Measurements from ENCODE around the gene KRTAP5-6.

The KRTAP5-6 gene

GRCh38 chr11:1701091-1701807, 4.3 kb downstream of the KRTAP5-6 start:
- H3K4me3 Mint-ChIP-seq, result peak overlapping the region; percentile 42
- H3K27ac Mint-ChIP-seq, result peak overlapping the region; percentile 46
- no peaks in the 10 kb centered on the region for H3K36me3 Mint-ChIP-seq
- H3K27me3 Mint-ChIP-seq, result no peaks in the 10 kb centered on the region
- H3K9me3 Mint-ChIP-seq (ENCODE audit: low read depth), result peaks cover 7% of the 10 kb centered on the region
- H3K4me1 Mint-ChIP-seq (ENCODE audit: low read depth), result peaks cover 22% of the 10 kb centered on the region

GRCh38 chr11:1702506-1702905, 5.5 kb downstream of the KRTAP5-6 start:
- H3K9me3 Mint-ChIP-seq (ENCODE audit: low read depth), result peaks cover 7% of the 10 kb centered on the region

GRCh38 chr11:1703146-1703545, 6.2 kb downstream of the KRTAP5-6 start:
- Mint-ChIP-seq H3K4me1 (ENCODE audit: low read depth) (peaks cover 20% of the 10 kb centered on the region), H3K4me3 (no peak overlapping the region), H3K9me3 (ENCODE audit: low read depth) (peaks cover 7% of the 10 kb centered on the region)

More at GRCh38 chr11:1702506-1702905, 5.5 kb downstream of the KRTAP5-6 start:
- no peaks in the 10 kb centered on the region for H3K36me3 Mint-ChIP-seq
- no peaks in the 10 kb centered on the region for H3K27me3 Mint-ChIP-seq
- peaks cover 22% of the 10 kb centered on the region for H3K4me1 Mint-ChIP-seq (ENCODE audit: low read depth)
- no peak overlapping the region for H3K4me3 Mint-ChIP-seq
- H3K27ac Mint-ChIP-seq, result no peak overlapping the region

GRCh38 chr11:1705126-1706052, 8.4 kb downstream of the KRTAP5-6 start:
- no peaks in the 10 kb centered on the region for H3K27me3 Mint-ChIP-seq
- H3K4me1 Mint-ChIP-seq (ENCODE audit: low read depth), result peaks cover 14% of the 10 kb centered on the region
- no peak overlapping the region for H3K27ac Mint-ChIP-seq
- H3K36me3 Mint-ChIP-seq, result no peaks in the 10 kb centered on the region
- peaks cover 7% of the 10 kb centered on the region for H3K9me3 Mint-ChIP-seq (ENCODE audit: low read depth)
- H3K4me3 Mint-ChIP-seq, result no peak overlapping the region

More at GRCh38 chr11:1703146-1703545, 6.2 kb downstream of the KRTAP5-6 start:
- no peaks in the 10 kb centered on the region for H3K36me3 Mint-ChIP-seq
- H3K27ac Mint-ChIP-seq, result no peak overlapping the region
- no peaks in the 10 kb centered on the region for H3K27me3 Mint-ChIP-seq

- Mint-ChIP-seq H3K36me3 (no peaks in the 10 kb centered on the region), H3K4me3 (no peak overlapping the region), H3K27ac (no peak overlapping the region), H3K9me3 (ENCODE audit: low read depth) (peaks cover 4% of the 10 kb centered on the region), H3K27me3 (no peaks in the 10 kb centered on the region), H3K4me1 (ENCODE audit: low read depth) (peaks cover under 1% of the 10 kb centered on the region)
Measured at GRCh38 chr11:1706634-1707400, 9.8 kb downstream of the KRTAP5-6 start.

- no peak overlapping the region for H3K4me3 Mint-ChIP-seq
- H3K27me3 Mint-ChIP-seq, result no peaks in the 10 kb centered on the region
- no peaks in the 10 kb centered on the region for H3K36me3 Mint-ChIP-seq
- H3K27ac Mint-ChIP-seq, result no peak overlapping the region
- no peaks in the 10 kb centered on the region for H3K9me3 Mint-ChIP-seq (ENCODE audit: low read depth)
- no peaks in the 10 kb centered on the region for H3K4me1 Mint-ChIP-seq (ENCODE audit: low read depth)
Measured at GRCh38 chr11:1707751-1708150, 10.8 kb downstream of the KRTAP5-6 start.

- H3K27me3 Mint-ChIP-seq, result no peaks in the 10 kb centered on the region
- H3K4me3 Mint-ChIP-seq, result no peak overlapping the region
- no peaks in the 10 kb centered on the region for H3K4me1 Mint-ChIP-seq (ENCODE audit: low read depth)
- no peaks in the 10 kb centered on the region for H3K36me3 Mint-ChIP-seq
- no peak overlapping the region for H3K27ac Mint-ChIP-seq
- no peaks in the 10 kb centered on the region for H3K9me3 Mint-ChIP-seq (ENCODE audit: low read depth)
Measured at GRCh38 chr11:1708716-1709115, 11.7 kb downstream of the KRTAP5-6 start.

- Mint-ChIP-seq H3K4me1 (ENCODE audit: low read depth) (no peaks in the 10 kb centered on the region), H3K4me3 (no peak overlapping the region), H3K27ac (no peak overlapping the region), H3K9me3 (ENCODE audit: low read depth) (no peaks in the 10 kb centered on the region), H3K27me3 (no peaks in the 10 kb centered on the region), H3K36me3 (no peaks in the 10 kb centered on the region)
Measured at GRCh38 chr11:1714908-1715885, 18.2 kb downstream of the KRTAP5-6 start.

- Mint-ChIP-seq H3K27ac (no peak overlapping the region), H3K4me3 (no peak overlapping the region), H3K36me3 (no peaks in the 10 kb centered on the region), H3K27me3 (no peaks in the 10 kb centered on the region), H3K9me3 (ENCODE audit: low read depth) (no peaks in the 10 kb centered on the region), H3K4me1 (ENCODE audit: low read depth) (no peaks in the 10 kb centered on the region)
Measured at GRCh38 chr11:1717745-1718144, 20.8 kb downstream of the KRTAP5-6 start.

- no peaks in the 10 kb centered on the region for H3K9me3 Mint-ChIP-seq (ENCODE audit: low read depth)
- H3K36me3 Mint-ChIP-seq, result no peaks in the 10 kb centered on the region
- H3K4me1 Mint-ChIP-seq (ENCODE audit: low read depth), result no peaks in the 10 kb centered on the region
- H3K27me3 Mint-ChIP-seq, result no peaks in the 10 kb centered on the region
- H3K27ac Mint-ChIP-seq, result no peak overlapping the region
- no peak overlapping the region for H3K4me3 Mint-ChIP-seq
Measured at GRCh38 chr11:1718326-1718725, 21.3 kb downstream of the KRTAP5-6 start.

GRCh38 chr11:1719781-1720180, 22.8 kb downstream of the KRTAP5-6 start:
- Mint-ChIP-seq H3K27ac (no peak overlapping the region), H3K9me3 (ENCODE audit: low read depth) (no peaks in the 10 kb centered on the region), H3K4me1 (ENCODE audit: low read depth) (no peaks in the 10 kb centered on the region)

GRCh38 chr11:1727096-1727690, 30.2 kb downstream of the KRTAP5-6 start:
- H3K27ac Mint-ChIP-seq, result no peak overlapping the region

More at GRCh38 chr11:1719781-1720180, 22.8 kb downstream of the KRTAP5-6 start:
- Mint-ChIP-seq H3K4me3 (no peak overlapping the region), H3K36me3 (no peaks in the 10 kb centered on the region), H3K27me3 (no peaks in the 10 kb centered on the region)

GRCh38 chr11:1727861-1728260, 30.9 kb downstream of the KRTAP5-6 start:
- Mint-ChIP-seq H3K9me3 (ENCODE audit: low read depth) (no peaks in the 10 kb centered on the region), H3K27ac (no peak overlapping the region), H3K4me1 (ENCODE audit: low read depth) (peaks cover 37% of the 10 kb centered on the region), H3K27me3 (no peaks in the 10 kb centered on the region), H3K4me3 (no peak overlapping the region), H3K36me3 (no peaks in the 10 kb centered on the region)

More at GRCh38 chr11:1727096-1727690, 30.2 kb downstream of the KRTAP5-6 start:
- H3K9me3 Mint-ChIP-seq (ENCODE audit: low read depth), result no peaks in the 10 kb centered on the region
- H3K4me3 Mint-ChIP-seq, result no peak overlapping the region
- H3K4me1 Mint-ChIP-seq (ENCODE audit: low read depth), result peaks cover 36% of the 10 kb centered on the region
- no peaks in the 10 kb centered on the region for H3K36me3 Mint-ChIP-seq
- H3K27me3 Mint-ChIP-seq, result no peaks in the 10 kb centered on the region

All from activated naive CD8-positive, alpha-beta T cell (primary cell).